Endothelial cell of umbilical vein (primary cell): ENCODE measurements around the gene SP140. TPM values are rescaled to one million over a fixed set of nuclear protein-coding genes. Genes with fewer than 3 reads are reported as not detected.

Experiments used
- BruUV-seq: library from RNA; stranded (reverse); fragments of 400-500 nt; replicated peaks from 2 replicates; lab custom pipeline; 2021; lab: Mats Ljungman, UMichigan
- CTCF ChIA-PET: fragments of 300-600, 350-600 bp; sonication (Branson Sonifier 250); formaldehyde crosslinking; loops from one replicate; lab custom pipeline; 2021; ENCODE audit warnings: antibody characterized with exemption, inconsistent platforms; lab: Charles Lee
- POLR2A ChIA-PET: fragments of 300-600, 350-600 bp; sonication (Branson Sonifier 250); formaldehyde crosslinking; loops from one replicate; lab custom pipeline; 2021; ENCODE audit warnings: antibody characterized with exemption, inconsistent platforms; lab: Charles Lee
- DNase-seq: peaks from one replicate; pipeline ENCODE4 v3.0.0-alpha.2; 2011; ENCODE audit warnings: low read depth, low spot score
- FAIRE-seq: peaks from 2 replicates; lab custom pipeline; 2011; peaks lifted over from hg19 to GRCh38; lab: Jason Lieb, UNC
- H2AFZ ChIP-seq: 2 replicates; pipeline ENCODE4 v1.6.0; 2012; ENCODE audit warnings: low read depth, low read length, control low read depth, inconsistent platforms
- H3K27ac ChIP-seq: 2 replicates; pipeline ENCODE4 v1.5.1; 2011; ENCODE audit warnings: low read depth, mild to moderate bottlenecking, control low read depth, low read length, moderate library complexity; ENCODE audit not compliant: insufficient read depth
- H3K27me3 ChIP-seq, 2 experiments: 2 replicates each; pipeline versions ENCODE4 v1.6.0 to v1.6.1; 2011; ENCODE audit warnings: low read length in 2 of 2, mixed read lengths in 1 of 2; ENCODE audit not compliant: control insufficient read depth in 2 of 2, insufficient read depth in 2 of 2
- H3K36me3 ChIP-seq, 2 experiments: 2 replicates in 1 of 2; 3 replicates in 1 of 2; pipeline ENCODE4 v1.5.1; 2011; ENCODE audit warnings: low read length in 2 of 2, mild to moderate bottlenecking in 1 of 2, moderate library complexity in 1 of 2; ENCODE audit not compliant: control insufficient read depth in 2 of 2, insufficient read depth in 2 of 2; ENCODE audit errors: extremely low read depth in 1 of 2
- H3K4me1 ChIP-seq: 3 replicates; pipeline ENCODE4 v1.5.1; 2011; ENCODE audit warnings: mild to moderate bottlenecking, low read length; ENCODE audit not compliant: control insufficient read depth, insufficient read depth; ENCODE audit errors: extremely low read depth
- H3K4me2 ChIP-seq: 2 replicates; pipeline ENCODE4 v1.6.1; 2011; ENCODE audit warnings: low read length, control low read depth, mixed read lengths; ENCODE audit not compliant: insufficient read depth
- H3K4me3 ChIP-seq, 3 experiments: fragments of 200-600 bp in 1 of 3; sonication (generic), shearing (Covaris generic) in 1 of 3; replicated peaks in 1 of 3; 2 replicates each; pipeline ENCODE4 v1.5.1; 2011 to 2016; ENCODE audit warnings: control low read depth in 3 of 3, low read length in 3 of 3, mild to moderate bottlenecking in 2 of 3, inconsistent platforms in 1 of 3, low read depth in 1 of 3, moderate library complexity in 1 of 3; ENCODE audit not compliant: insufficient read depth in 1 of 3
- H3K79me2 ChIP-seq: 2 replicates; pipeline ENCODE4 v1.6.0; 2012; ENCODE audit warnings: low read length, inconsistent platforms; ENCODE audit not compliant: control insufficient read depth, insufficient read depth
- H3K9ac ChIP-seq: replicated peaks from 2 replicates; pipeline ENCODE3; 2011; ENCODE audit warnings: low read length, control low read depth; ENCODE audit not compliant: insufficient read depth; ENCODE audit errors: extremely low read depth
- H3K9me1 ChIP-seq: replicated peaks from 3 replicates; pipeline ENCODE4 v1.6.0; 2011; ENCODE audit warnings: mild to moderate bottlenecking, low read length; ENCODE audit not compliant: control insufficient read depth, insufficient read depth; ENCODE audit errors: extremely low read depth
- H3K9me3 ChIP-seq: replicated peaks from 2 replicates; pipeline ENCODE4 v1.5.1; 2012; ENCODE audit warnings: low read length, inconsistent platforms; ENCODE audit not compliant: control insufficient read depth, insufficient read depth
- H4K20me1 ChIP-seq: replicated peaks from 2 replicates; pipeline ENCODE3; 2011; ENCODE audit warnings: mild to moderate bottlenecking, low read length; ENCODE audit not compliant: control insufficient read depth, insufficient read depth; ENCODE audit errors: extremely low read depth
- EZH2 ChIP-seq: IDR thresholded peaks from 2 replicates; pipeline ENCODE4 v1.6.1; 2012; ENCODE audit warnings: borderline replicate concordance, low read depth, mild to moderate bottlenecking, moderate library complexity, low read length, inconsistent platforms; ENCODE audit not compliant: severe bottlenecking
- FOS ChIP-seq: IDR thresholded peaks from 2 replicates; pipeline ENCODE4 v1.6.1; 2011; ENCODE audit warnings: mild to moderate bottlenecking, low read length, moderate library complexity, borderline replicate concordance; ENCODE audit not compliant: insufficient read depth
- JUN ChIP-seq: IDR thresholded peaks from 2 replicates; pipeline ENCODE4 v1.6.1; 2011; ENCODE audit warnings: borderline replicate concordance, low read depth; ENCODE audit not compliant: insufficient read length, insufficient read depth
- MYC ChIP-seq: IDR thresholded peaks from one replicate; pipeline ENCODE4 v1.6.1; 2011; ENCODE audit warnings: mild to moderate bottlenecking, low read depth, low read length
- POLR2A ChIP-seq: IDR thresholded peaks from 2 replicates; pipeline ENCODE4 v1.6.1; 2012; ENCODE audit warnings: low read depth, mild to moderate bottlenecking, control low read depth, low read length
- POLR2AphosphoS5 ChIP-seq: IDR thresholded peaks from 2 replicates; pipeline ENCODE4 v1.6.1; 2012; ENCODE audit warnings: low read depth, mild to moderate bottlenecking, control low read depth, low read length, moderate library complexity; ENCODE audit not compliant: insufficient read depth
- dilution Hi-C: fragments of 300-500 bp; cut with MboI; formaldehyde crosslinking; loops from one replicate; pipeline ENCODE4 v1.15.0; 2019; ENCODE audit warnings: low sequenced_read_pairs; ENCODE audit not compliant: extremely low pct_ligation_motif_present
- intact Hi-C: fragments of 100-400 bp; cut with micrococcal nuclease; formaldehyde crosslinking; loops from one replicate; pipeline ENCODE4 v1.10.0; 2022
- polyA plus RNA-seq, 4 experiments: library from polyadenylated mRNA; depleted of rRNA in 3 of 4; stranded (reverse) in 3 of 4; unstranded in 1 of 4; fragments of >200 nt; gene quantifications; 2 replicates each; pipeline versions ENCODE4 v1.2.1 to v1.2.3, GENCODE V29; 2011 to 2012; ENCODE audit warnings: missing spikeins in 1 of 4
- total RNA-seq: library from RNA; stranded (reverse); gene quantifications from 2 replicates; pipeline ENCODE4 v1.2.3, GENCODE V29; 2021
- TF ChIP-seq, protein P1 (sequence below), 2 donors: IDR thresholded peaks; 1 replicate in 1 of 2; 2 replicates in 1 of 2; pipeline ENCODE4 v1.5.1; 2011; ENCODE audit warnings: low read length in 2 of 2, mild to moderate bottlenecking in 2 of 2, moderate library complexity in 2 of 2, control low read depth in 1 of 2, inconsistent platforms in 1 of 2, low read depth in 1 of 2; ENCODE audit not compliant: insufficient read depth in 1 of 2; ENCODE audit errors: extremely low read depth in 1 of 2
- TF ChIP-seq, protein P2 (sequence below): IDR thresholded peaks from 2 replicates; pipeline ENCODE4 v1.6.1; 2011; ENCODE audit not compliant: insufficient read depth, insufficient read length

The SP140 gene
- total and polyA plus RNA-seq, 2 donors (not counting 3 experiments of a cell fraction or from before 2014, with no cell fraction given), result not detected

DNA sequence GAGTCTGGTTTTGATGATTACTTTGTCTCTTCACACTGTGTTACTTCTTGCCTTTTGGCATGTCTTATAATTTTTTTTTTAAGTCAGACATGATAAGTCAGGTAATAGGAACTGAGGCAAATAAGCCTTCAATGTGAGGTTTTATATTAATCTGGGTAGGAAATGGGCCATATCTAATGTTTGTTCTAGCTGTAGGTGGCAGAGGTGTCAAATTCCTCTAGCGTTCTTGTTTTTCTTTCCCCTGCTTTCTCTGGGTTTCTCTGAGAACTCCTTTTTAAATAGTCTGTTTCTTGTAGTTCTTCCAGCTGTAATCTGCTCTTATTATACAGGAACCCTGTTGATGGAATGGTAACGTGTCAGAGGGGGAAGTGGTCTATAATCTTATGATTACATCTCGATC lies 5.7 kb downstream of the SP140 start:
- dilution Hi-C loops, result no loop called here
- BruUV-seq, result no TSS peak
- Histone ChIP-seq H3K4me2 (no peak overlapping the region), H3K4me3 (no peak overlapping the region), H3K4me1 (peaks cover 7% of the 10 kb centered on the region), H3K27ac (no peak overlapping the region), H3K27me3 (no peaks in the 10 kb centered on the region), H3K79me2 (no peaks in the 10 kb centered on the region), H3K9ac (no peak overlapping the region), H3K9me3 (no peaks in the 10 kb centered on the region), H3K9me1 (no peaks in the 10 kb centered on the region), H2AFZ (no peak overlapping the region), H4K20me1 (no peaks in the 10 kb centered on the region), H3K36me3 (no peaks in the 10 kb centered on the region)
- CTCF ChIA-PET, result no interaction called here
- POLR2A ChIA-PET, result no interaction called here
- no peak for FAIRE-seq
- TF ChIP-seq, protein P1, sequence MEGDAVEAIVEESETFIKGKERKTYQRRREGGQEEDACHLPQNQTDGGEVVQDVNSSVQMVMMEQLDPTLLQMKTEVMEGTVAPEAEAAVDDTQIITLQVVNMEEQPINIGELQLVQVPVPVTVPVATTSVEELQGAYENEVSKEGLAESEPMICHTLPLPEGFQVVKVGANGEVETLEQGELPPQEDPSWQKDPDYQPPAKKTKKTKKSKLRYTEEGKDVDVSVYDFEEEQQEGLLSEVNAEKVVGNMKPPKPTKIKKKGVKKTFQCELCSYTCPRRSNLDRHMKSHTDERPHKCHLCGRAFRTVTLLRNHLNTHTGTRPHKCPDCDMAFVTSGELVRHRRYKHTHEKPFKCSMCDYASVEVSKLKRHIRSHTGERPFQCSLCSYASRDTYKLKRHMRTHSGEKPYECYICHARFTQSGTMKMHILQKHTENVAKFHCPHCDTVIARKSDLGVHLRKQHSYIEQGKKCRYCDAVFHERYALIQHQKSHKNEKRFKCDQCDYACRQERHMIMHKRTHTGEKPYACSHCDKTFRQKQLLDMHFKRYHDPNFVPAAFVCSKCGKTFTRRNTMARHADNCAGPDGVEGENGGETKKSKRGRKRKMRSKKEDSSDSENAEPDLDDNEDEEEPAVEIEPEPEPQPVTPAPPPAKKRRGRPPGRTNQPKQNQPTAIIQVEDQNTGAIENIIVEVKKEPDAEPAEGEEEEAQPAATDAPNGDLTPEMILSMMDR (IDR thresholded peaks at IDR 0.05; ENCODE audit: extremely low read depth in 1 of 2, insufficient read depth in 1 of 2, low read depth in 1 of 2, low read length in 2 of 2), result no peak
- TF ChIP-seq MYC, result no peak
- TF ChIP-seq, protein P2, sequence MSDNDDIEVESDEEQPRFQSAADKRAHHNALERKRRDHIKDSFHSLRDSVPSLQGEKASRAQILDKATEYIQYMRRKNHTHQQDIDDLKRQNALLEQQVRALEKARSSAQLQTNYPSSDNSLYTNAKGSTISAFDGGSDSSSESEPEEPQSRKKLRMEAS, result no peak
- DNase-seq, result no peak
- intact Hi-C loops, result no loop called here

- H3K27ac ChIP-seq, result no peak overlapping the region
- H3K4me3 ChIP-seq, result no peak overlapping the region
- H3K79me2 ChIP-seq, result no peaks in the 10 kb centered on the region
- no peak overlapping the region for H2AFZ ChIP-seq
- CTCF ChIA-PET, result no interaction called here
- no peaks in the 10 kb centered on the region for H3K36me3 ChIP-seq
- H3K9me3 ChIP-seq, result no peaks in the 10 kb centered on the region
- DNase-seq (no peak), FAIRE-seq (no peak)
- no peaks in the 10 kb centered on the region for H3K27me3 ChIP-seq
- BruUV-seq, result no TSS peak
- no peak overlapping the region for H3K9ac ChIP-seq
- peaks cover 7% of the 10 kb centered on the region for H3K4me1 ChIP-seq
- TF ChIP-seq MYC (no peak), POLR2A (no peak), JUN (no peak), POLR2AphosphoS5 (no peak), FOS (no peak), EZH2 (no peak)
- TF ChIP-seq, protein P1 (IDR thresholded peaks at IDR 0.05; ENCODE audit: extremely low read depth in 1 of 2, insufficient read depth in 1 of 2, low read depth in 1 of 2, low read length in 2 of 2), result no peak
- TF ChIP-seq, protein P2, result no peak
- intact Hi-C loops, result no loop called here
- H3K4me2 ChIP-seq, result no peak overlapping the region
- POLR2A ChIA-PET, result no interaction called here
- no peaks in the 10 kb centered on the region for H3K9me1 ChIP-seq
- no peaks in the 10 kb centered on the region for H4K20me1 ChIP-seq
- dilution Hi-C loops, result no loop called here
Observed at GRCh38 chr2:230234122-230234722, 8.7 kb downstream of the SP140 start.
